ENCODE measurements around the gene CFTR. TPM values are rescaled to one million over a fixed set of nuclear protein-coding genes. Genes with fewer than 3 reads are reported as not detected.

Gene CFTR
- total and polyA plus RNA-seq, 2 of the 4 experiments (the other 2 are of a cell fraction): 0.18 to 0.21 TPM

GRCh38 chr7:117489911-117490310 lies 10.1 kb downstream of the CFTR start:
- H3K79me1 ChIP-seq (ENCODE audit: low read depth in 1 of 2, low read length in 2 of 2): no peaks in the 10 kb centered on the region
- POLR2A ChIA-PET (ENCODE audit: unreplicated experiment): no interaction called here
- no peak overlapping the region for H3K18ac ChIP-seq (ENCODE audit: low read depth, low read length)
- no peak overlapping the region for H2BK5ac ChIP-seq (ENCODE audit: low read depth, low read length, poor library complexity, severe bottlenecking)
- H2AK9ac ChIP-seq (replicated peaks; ENCODE audit: low read depth, low read length, poor library complexity): no peak overlapping the region
- no peaks in the 10 kb centered on the region for H3K27me3 ChIP-seq (ENCODE audit: control insufficient read depth, insufficient read depth, low read length)
- no peak overlapping the region for H3K4me3 ChIP-seq (ENCODE audit: insufficient read depth, low read depth, low read length)
- H2BK15ac ChIP-seq (ENCODE audit: low read depth, low read length): no peak overlapping the region
- DNase-seq (no peak), ATAC-seq (ENCODE audit: low read depth) (no peak)
- H3K4me2 ChIP-seq (ENCODE audit: low read depth, low read length): no peak overlapping the region
- H2AFZ ChIP-seq (replicated peaks; ENCODE audit: low read length, poor library complexity): no peak overlapping the region
- no peak overlapping the region for H3K9ac ChIP-seq (ENCODE audit: low read depth, low read length)
- CTCF ChIA-PET: interaction anchor here (0.5 kb wide), 1 partner anchor 8 kb away, joined by 4 read pairs; no protein-coding TSS in a partner anchor
- WGBS, 2 experiments (ENCODE audit: extremely low coverage in 2 of 2, insufficient read length in 1 of 2): no CpG with 5 or more reads among the region's 1 CpG
- H3K4ac ChIP-seq (ENCODE audit: low read depth, low read length): no peak overlapping the region
- H3K9me3 ChIP-seq (ENCODE audit: control insufficient read depth, insufficient read depth, low read length): no peaks in the 10 kb centered on the region
- no peaks in the 10 kb centered on the region for H3K9me1 ChIP-seq (ENCODE audit: insufficient read depth, low read length)
- no peak overlapping the region for H3K23ac ChIP-seq (ENCODE audit: low read depth, low read length)
- H3K4me1 ChIP-seq (ENCODE audit: control insufficient read depth, insufficient read depth, low read length): no peaks in the 10 kb centered on the region
- H3K14ac ChIP-seq (replicated peaks; ENCODE audit: low read depth, low read length): no peak overlapping the region
- H3K56ac ChIP-seq (ENCODE audit: extremely low read depth, insufficient read depth, low read length): no peak overlapping the region
- in situ Hi-C loops (cut with MboI; ENCODE audit: low sequenced_read_pairs) (no loop called here), intact Hi-C loops (cut with micrococcal nuclease) (no loop called here), dilution Hi-C loops (cut with HindIII; ENCODE audit: low sequenced_read_pairs, unreplicated experiment) (no loop called here)
- H3K27ac ChIP-seq (ENCODE audit: insufficient read depth, low read length): no peak overlapping the region
- H4K91ac ChIP-seq (ENCODE audit: insufficient read depth, low read depth, low read length): no peak overlapping the region
- no peak overlapping the region for H2AK5ac ChIP-seq (ENCODE audit: low read depth, low read length)
- H4K8ac ChIP-seq (ENCODE audit: low read depth in 2 of 2, low read length in 2 of 2): no peak overlapping the region
- no peak overlapping the region for H2BK20ac ChIP-seq (ENCODE audit: low read depth, low read length)
- no TSS peak for BruUV-seq (replicated peaks)
- H4K20me1 ChIP-seq (ENCODE audit: insufficient read depth, low read length): no peaks in the 10 kb centered on the region
- no peak overlapping the region for H4K5ac ChIP-seq (ENCODE audit: low read depth, low read length)
- H2BK120ac ChIP-seq (ENCODE audit: low read depth, low read length): no peak overlapping the region
- TF ChIP-seq RCOR1 (IDR thresholded peaks at IDR 0.05; ENCODE audit: insufficient replicate concordance, low read length): no peak
- no peak for TF ChIP-seq FOS (IDR thresholded peaks at IDR 0.05; ENCODE audit: low read depth, low read length)
- no peak for TF ChIP-seq CTCF (conservative IDR thresholded peaks at IDR 0.05; ENCODE audit: low read depth, low read length)
- TF ChIP-seq SMC3 (IDR thresholded peaks at IDR 0.05; ENCODE audit: low read depth, low read length): no peak
- TF ChIP-seq, protein P1, sequence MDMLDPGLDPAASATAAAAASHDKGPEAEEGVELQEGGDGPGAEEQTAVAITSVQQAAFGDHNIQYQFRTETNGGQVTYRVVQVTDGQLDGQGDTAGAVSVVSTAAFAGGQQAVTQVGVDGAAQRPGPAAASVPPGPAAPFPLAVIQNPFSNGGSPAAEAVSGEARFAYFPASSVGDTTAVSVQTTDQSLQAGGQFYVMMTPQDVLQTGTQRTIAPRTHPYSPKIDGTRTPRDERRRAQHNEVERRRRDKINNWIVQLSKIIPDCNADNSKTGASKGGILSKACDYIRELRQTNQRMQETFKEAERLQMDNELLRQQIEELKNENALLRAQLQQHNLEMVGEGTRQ (IDR thresholded peaks at IDR 0.05; ENCODE audit: low read depth, low read length): no peak
- TF ChIP-seq NFE2L2 (IDR thresholded peaks at IDR 0.05; ENCODE audit: low read depth, low read length): no peak
- no peak for TF ChIP-seq BHLHE40 (IDR thresholded peaks at IDR 0.05; ENCODE audit: low read depth, low read length)
- no peak for TF ChIP-seq MAFK (IDR thresholded peaks at IDR 0.05; ENCODE audit: low read depth, low read length)
- no peak for TF ChIP-seq CHD1 (IDR thresholded peaks at IDR 0.05; ENCODE audit: low read depth, low read length)
- no peaks in the 10 kb centered on the region for H3K36me3 ChIP-seq (ENCODE audit: control insufficient read depth, insufficient read depth, low read length)
